Fibroblast of skin of scalp (primary cell): ENCODE results near the gene COPRS.

Source experiments
- DNase-seq: peaks from one replicate; pipeline ENCODE4 v3.0.0-alpha.2; 2013

Gene COPRS

DNA sequence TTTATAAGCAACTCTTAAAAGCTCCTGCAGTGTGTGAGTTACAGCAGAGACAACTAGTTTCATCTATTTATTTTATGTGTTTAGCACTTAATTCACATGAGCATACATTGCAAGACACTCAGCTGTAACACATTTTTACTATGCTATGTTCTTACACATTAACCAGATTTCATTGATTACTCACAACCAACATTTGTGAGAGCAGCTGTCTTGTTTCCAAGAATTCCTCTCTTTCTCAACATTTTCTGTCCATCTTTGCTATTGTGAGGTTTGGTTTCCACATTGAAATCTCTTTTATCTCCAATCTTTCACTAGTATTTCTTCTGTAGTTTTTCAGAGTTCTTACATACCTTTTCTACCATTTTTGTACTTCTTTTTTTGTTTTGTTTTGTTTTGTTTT, 51.2 kb downstream of the COPRS start:
- DNase-seq = peak; percentile 28

DNA sequence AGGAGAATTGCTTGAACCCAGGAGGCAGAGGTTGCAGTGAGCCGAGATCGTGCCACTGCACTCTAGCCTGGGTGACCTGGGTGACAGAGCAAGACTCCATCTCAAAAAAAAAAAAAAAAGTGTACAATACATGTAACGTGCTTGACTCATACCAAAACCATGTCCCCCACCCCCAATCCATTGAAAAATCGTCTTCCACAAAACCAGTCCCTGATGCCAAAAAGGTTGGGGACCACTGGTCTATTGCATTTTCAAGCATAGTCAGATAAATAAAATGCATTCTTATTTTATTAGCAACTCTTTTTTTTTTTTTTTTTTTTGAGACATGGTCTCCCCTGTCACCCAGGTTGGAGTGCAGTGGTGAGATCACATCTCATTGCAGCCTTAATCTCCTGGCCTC, 52.1 kb downstream of the COPRS start:
- DNase-seq = peak; percentile 54

DNA sequence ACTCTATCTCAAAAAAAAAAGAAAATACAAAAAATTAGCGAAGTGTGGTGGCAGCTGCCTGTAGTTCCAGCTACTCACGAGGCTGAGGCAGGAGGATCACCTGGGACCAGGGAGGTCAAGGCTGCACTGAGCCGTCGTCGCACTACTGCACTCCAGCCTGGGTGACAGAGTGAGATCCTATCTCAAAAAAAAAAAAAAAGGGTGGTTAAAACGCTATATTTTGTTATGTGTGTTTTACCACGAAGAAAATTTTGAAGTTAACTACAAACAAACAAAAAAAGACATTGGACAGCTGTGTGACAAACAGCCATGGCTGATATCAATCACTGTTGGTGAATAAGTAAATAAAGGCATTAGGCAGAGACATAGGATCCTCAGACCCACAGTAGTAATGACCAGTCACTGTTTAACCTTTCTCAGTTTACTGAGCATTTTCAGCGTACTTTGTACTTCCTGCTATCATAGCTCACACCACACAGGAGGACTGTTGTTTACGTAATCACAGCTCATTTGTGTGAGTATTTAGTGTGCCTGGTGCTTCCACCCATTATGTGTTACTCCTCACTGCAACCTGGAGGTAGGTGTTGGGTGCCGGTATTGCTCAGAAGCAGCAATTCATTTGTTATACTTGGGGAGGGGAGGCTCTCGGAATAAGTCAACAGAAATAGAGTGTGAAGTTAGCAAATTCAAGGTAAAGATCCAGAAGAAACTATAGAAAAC, 55.4 kb downstream of the COPRS start:
- no peak for DNase-seq

DNA sequence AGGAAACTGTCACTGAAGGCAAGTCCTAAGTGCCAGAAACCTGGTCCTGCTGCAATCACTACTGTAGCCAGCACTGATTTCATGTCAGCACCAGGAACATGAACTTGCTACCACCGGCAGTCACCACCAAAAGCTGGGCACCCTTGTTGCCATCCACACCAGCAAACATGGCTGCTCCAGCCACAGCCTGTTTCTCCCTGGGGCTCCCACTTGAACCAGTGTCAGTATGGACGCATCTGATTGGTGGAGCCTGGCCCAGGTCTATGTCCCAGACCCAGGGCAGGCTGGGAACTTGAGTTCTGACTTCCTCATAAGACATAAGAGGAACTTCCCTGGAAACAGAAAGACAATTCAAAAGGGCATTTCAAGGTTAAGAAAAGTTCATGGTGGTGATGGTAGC, 56.5 kb downstream of the COPRS start:
- DNase-seq = no peak
